SKM-1 treated with dmso at 0.1 percent for 144 hours (cell line): ENCODE data around the gene CSRP2.

Source experiments
- DNase-seq: peaks from one replicate; lab custom pipeline; 2025; ENCODE audit not compliant: unreplicated experiment; lab: John Stamatoyannopoulos, UW

CSRP2 gene

DNA sequence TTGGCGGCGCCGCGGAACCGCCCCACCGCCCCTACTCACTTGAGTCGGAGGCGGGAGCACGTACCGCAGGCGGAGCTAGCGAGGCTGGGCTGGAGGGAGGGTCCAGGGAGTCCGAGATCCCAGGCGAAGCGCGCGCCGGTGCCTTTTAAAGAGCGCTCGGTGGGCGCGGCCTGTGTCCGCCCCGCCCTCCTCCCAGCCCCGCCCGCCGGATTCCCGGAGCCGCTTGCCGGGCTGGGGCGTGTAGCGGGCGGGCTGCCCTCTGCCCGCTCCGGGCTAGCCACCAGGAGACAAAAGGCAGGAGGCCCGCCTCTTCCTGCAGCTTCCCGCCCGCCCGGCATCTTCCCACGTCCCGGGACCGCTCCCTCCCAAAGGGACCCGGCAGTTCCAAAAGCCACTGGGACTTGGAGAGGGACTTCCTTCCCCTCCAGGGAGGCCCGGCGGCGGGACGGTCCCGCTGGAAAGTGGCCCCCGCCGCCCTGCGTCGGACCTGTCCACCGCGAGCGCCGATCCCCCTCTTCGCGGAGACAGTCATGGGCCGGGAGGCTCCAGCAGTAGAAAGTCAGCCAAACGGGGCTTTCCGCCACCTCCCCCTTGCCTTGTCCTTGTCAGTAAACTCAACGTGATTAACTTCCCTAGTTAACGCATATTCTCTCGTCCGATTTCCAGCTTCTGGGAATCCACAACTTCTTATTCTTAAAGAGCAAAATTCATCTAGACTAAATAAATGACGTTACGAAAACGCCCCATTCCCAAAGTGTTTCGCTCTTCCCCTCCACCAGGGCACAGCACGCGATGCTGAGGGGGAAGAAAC lies at the start of gene CSRP2:
CSRP2 (minus strand) TSS at position 121 of the 811 bp plus-strand sequence. CDS start 12,759 bp downstream, outside the sequence.
- DNase-seq: peak; percentile 35

- DNase-seq: no peak
Measured at GRCh38 chr12:76927170-76927784, 48.5 kb upstream of the CSRP2 start.

GRCh38 chr12:76925135-76925534 lies 46.3 kb upstream of the CSRP2 start:
- no peak for DNase-seq

DNA sequence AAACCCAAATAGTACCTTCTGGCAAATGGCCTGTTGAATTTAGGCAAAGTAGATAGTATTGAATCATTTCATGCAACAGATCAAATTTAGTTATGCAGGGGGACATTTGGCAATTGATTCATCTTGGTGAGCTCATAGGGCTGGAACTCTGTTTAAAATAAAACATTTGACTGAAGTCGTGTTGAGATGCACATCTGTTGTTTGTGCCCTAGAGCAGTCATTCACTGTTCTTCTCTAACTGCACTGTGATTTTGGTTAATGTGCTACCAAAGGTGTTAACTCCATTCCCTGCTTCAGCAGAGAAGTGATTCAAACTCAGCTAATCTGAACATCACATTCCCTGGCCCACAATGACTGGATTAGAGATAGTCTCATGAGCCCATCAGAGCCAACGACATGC lies 44.0 kb upstream of the CSRP2 start:
- no peak for DNase-seq

DNA sequence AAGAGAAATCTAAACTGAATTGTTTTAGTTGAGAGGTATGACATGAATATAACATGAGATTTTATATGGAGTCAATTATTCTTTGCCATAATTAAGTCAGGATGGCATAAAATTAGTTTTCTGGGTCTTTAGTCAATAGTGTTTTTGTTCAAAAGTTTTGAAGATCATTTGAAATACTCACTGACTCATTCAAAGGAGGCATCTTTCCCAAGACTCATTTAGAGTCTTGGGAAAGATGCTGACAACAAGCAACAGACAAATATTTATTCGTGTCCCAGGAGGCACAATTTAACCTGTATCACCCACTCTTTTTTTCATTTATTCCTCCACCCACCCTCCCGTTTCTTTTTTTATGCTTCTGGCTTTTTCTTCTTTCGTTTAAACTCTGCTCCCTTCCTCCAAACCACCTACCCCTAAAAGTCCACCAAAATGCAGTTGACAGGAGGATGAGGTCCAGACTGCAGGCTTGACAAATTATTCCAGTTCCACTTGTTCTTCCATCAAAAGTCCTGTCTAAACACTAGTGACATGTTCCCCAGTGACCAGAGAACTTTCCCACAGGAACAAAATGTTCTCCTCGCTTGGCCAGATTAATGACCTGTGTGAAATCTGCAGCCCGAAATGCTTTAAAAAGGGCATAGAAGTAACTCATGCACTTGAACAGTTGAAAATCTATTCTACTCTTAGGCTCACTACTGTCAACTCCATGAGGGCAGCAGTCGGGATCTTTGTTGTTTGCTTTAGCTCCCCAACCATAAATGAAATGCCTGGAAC lies 43.3 kb upstream of the CSRP2 start:
- DNase-seq: no peak

GRCh38 chr12:76921100-76921471 lies 42.3 kb upstream of the CSRP2 start:
- no peak for DNase-seq

GRCh38 chr12:76920172-76921099 lies 41.6 kb upstream of the CSRP2 start:
- no peak for DNase-seq

GRCh38 chr12:76919383-76920171 lies 40.8 kb upstream of the CSRP2 start:
- DNase-seq: no peak

DNA sequence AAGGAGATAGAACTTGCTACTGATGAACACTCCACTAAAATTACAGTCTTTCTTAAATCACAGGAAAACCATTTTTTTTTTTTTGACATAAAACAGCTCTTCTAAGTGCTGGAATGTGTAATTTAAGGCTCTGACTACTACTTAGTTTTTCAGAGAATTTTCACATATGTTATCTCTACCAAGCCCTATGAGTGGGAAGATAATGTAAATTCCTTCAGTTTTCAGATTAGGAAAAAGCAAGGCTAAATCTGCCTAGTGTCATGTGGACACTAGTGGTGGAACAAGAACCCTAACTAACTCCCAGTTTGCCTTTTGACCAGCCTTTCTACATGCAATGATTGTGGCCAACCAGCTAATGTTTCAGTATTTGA lies 37.3 kb upstream of the CSRP2 start:
- DNase-seq: no peak

DNA sequence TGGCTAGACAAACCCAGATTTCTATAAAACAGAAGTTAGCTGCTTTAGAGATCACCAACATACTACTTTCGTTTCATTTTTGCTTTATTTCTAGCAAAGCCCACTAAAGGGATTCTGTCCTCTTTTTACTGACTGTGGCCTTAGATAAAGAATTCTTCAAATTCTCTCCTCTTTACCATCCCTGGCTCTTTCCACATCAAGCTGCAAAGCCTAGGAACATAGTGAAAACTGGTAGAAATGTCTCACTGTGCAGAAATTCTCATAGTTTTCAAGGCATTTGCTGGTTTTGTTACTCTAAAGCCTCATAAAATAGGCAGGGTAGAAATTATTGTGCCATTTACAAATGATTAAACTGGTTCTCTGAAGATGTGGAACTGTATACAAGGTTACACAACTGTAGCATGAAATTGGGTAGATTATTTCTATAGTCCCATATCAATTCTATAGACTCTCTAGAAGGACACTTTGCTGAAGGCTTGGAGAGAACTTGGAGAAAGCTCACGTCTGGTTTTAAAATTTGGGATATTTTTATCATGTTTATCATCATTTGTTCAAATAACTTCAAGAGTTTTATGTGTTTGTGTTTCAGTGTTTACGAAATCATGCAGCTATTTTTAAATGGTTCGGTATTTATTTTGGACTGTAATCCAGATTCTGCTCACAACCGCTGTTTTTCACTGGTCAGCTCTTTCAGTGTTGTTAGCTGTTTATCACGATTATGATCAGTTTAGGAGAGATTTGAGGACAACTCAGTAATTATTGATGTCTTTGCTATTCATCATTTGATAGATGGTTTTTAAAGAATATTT lies 36.7 kb upstream of the CSRP2 start:
- DNase-seq: no peak

DNA sequence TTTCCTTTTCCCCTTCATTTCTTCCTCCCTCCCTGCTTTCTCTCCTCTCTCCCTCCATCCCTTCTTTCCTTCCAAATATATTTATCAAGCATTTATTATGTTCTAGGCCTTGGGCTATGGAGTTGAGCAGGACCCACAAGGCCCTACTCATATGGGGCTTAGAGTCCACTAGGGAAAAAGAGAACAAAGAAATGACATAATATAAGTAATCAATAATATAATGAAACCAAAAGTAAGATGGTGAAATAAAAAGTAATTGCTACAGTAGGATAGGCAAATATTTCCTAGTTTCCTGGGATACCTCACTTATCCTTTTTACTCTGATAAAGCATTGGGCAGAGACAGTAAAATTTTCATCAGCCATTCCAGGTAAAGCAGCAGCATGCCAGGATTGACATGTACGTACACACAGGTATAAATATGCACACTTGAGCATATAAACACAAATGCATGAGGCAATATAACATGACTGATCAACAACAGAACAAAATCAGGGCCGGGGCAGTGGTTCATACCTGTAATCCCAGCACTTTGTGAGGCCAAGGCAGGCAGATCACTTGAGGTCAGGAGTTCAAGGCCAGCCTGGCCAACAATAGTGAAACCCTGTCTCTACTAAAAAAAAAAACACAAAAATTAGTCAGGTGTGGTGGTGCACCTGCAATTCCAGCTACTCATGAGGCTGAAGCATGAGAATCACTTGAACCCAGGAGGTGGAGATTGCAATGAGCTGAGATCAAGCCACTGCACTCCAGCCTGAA lies 35.5 kb upstream of the CSRP2 start:
- no peak for DNase-seq

GRCh38 chr12:76909290-76909689 lies 30.5 kb upstream of the CSRP2 start:
- no peak for DNase-seq

GRCh38 chr12:76908303-76909017 lies 29.6 kb upstream of the CSRP2 start:
- DNase-seq: no peak

- DNase-seq: no peak
Measured at GRCh38 chr12:76901628-76902380, 23.0 kb upstream of the CSRP2 start.

GRCh38 chr12:76899522-76899921 lies 20.7 kb upstream of the CSRP2 start:
- no peak for DNase-seq

- DNase-seq: no peak
Measured at GRCh38 chr12:76898442-76898841, 19.6 kb upstream of the CSRP2 start.

- no peak for DNase-seq
Measured at GRCh38 chr12:76896274-76896673, 17.5 kb upstream of the CSRP2 start.
